ENCODE measurements around the gene RCOR1. TPM values are rescaled to one million over a fixed set of nuclear protein-coding genes. Genes with fewer than 3 reads are reported as not detected.

The RCOR1 gene
- polyA plus RNA-seq, 2 of the 4 experiments (the other 2 are of a cell fraction), result 17.7 to 24.7 TPM

GRCh38 chr14:102630405-102630804 is 38.0 kb downstream of the RCOR1 start:
- no peak for DNase-seq (ENCODE audit: low read depth in 1 of 2, low spot score in 1 of 2)
- WGBS (ENCODE audit: missing lambda C conversion rate), result 85% methylated on average over 5 of the region's 5 CpGs
- ChIA-PET CTCF (interaction anchor here (0.8 to 2.2 kb wide), 3 partner anchors 28 to 40 kb away, joined by 3 to 6 read pairs (median 3); no protein-coding TSS in a partner anchor), POLR2A (no interaction called here)
- Histone ChIP-seq H3K4me2 (no peak overlapping the region), H3K9me3 (no peaks in the 10 kb centered on the region), H3K4me1 (no peaks in the 10 kb centered on the region), H3K27ac (no peak overlapping the region), H3K4me3 (no peak overlapping the region)
- no peak for TF ChIP-seq BHLHE40 (IDR thresholded peaks at IDR 0.05; ENCODE audit: low read depth, low read length)
- no peak for ATAC-seq
- no peak for FAIRE-seq

GRCh38 chr14:102630881-102631280 is 38.4 kb downstream of the RCOR1 start:
- WGBS (ENCODE audit: missing lambda C conversion rate), result 91% methylated on average over 8 of the region's 8 CpGs
- ChIA-PET CTCF (interaction anchor here (0.6 to 2.2 kb wide), 5 partner anchors 11 to 661 kb away, joined by 3 to 6 read pairs (median 3); no protein-coding TSS in a partner anchor), POLR2A (no interaction called here)
- Histone ChIP-seq H3K4me2 (no peak overlapping the region), H3K4me1 (no peaks in the 10 kb centered on the region), H3K27ac (no peak overlapping the region), H3K4me3 (no peak overlapping the region), H3K9me3 (no peaks in the 10 kb centered on the region)
- TF ChIP-seq NPAS2 (CRISPR knock-in tag; IDR thresholded peaks at IDR 0.05; ENCODE audit: borderline replicate concordance) (no peak), JUN (IDR thresholded peaks at IDR 0.05) (no peak), CEBPB (IDR thresholded peaks at IDR 0.05) (no peak), ZC3H11A (IDR thresholded peaks at IDR 0.05) (no peak), PHF8 (IDR thresholded peaks at IDR 0.05; ENCODE audit: borderline replicate concordance, low read depth) (no peak), MAZ (IDR thresholded peaks at IDR 0.05; ENCODE audit: borderline replicate concordance, low read depth, low read length) (no peak), HMGXB4 (CRISPR knock-in tag; IDR thresholded peaks at IDR 0.05; ENCODE audit: borderline replicate concordance) (no peak), CHD4 (IDR thresholded peaks at IDR 0.05; ENCODE audit: borderline replicate concordance) (no peak), ZFP36 (IDR thresholded peaks at IDR 0.05; ENCODE audit: borderline replicate concordance, partially characterized antibody) (no peak), ZSCAN20 (CRISPR knock-in tag; IDR thresholded peaks at IDR 0.05) (no peak), SREBF2 (IDR thresholded peaks at IDR 0.05) (no peak), CHD2 (IDR thresholded peaks at IDR 0.05; ENCODE audit: low read length, partially characterized antibody) (no peak), TP53 (CRISPR knock-in tag; IDR thresholded peaks at IDR 0.05) (no peak), FOXS1 (CRISPR knock-in tag; IDR thresholded peaks at IDR 0.05) (no peak), EHF (CRISPR knock-in tag; IDR thresholded peaks at IDR 0.05) (no peak), RCOR1 (IDR thresholded peaks at IDR 0.05; ENCODE audit: low read depth, low read length) (no peak), HES2 (IDR thresholded peaks at IDR 0.05) (no peak), ZNF302 (CRISPR knock-in tag; IDR thresholded peaks at IDR 0.05) (no peak)
- TF ChIP-seq, protein P1, sequence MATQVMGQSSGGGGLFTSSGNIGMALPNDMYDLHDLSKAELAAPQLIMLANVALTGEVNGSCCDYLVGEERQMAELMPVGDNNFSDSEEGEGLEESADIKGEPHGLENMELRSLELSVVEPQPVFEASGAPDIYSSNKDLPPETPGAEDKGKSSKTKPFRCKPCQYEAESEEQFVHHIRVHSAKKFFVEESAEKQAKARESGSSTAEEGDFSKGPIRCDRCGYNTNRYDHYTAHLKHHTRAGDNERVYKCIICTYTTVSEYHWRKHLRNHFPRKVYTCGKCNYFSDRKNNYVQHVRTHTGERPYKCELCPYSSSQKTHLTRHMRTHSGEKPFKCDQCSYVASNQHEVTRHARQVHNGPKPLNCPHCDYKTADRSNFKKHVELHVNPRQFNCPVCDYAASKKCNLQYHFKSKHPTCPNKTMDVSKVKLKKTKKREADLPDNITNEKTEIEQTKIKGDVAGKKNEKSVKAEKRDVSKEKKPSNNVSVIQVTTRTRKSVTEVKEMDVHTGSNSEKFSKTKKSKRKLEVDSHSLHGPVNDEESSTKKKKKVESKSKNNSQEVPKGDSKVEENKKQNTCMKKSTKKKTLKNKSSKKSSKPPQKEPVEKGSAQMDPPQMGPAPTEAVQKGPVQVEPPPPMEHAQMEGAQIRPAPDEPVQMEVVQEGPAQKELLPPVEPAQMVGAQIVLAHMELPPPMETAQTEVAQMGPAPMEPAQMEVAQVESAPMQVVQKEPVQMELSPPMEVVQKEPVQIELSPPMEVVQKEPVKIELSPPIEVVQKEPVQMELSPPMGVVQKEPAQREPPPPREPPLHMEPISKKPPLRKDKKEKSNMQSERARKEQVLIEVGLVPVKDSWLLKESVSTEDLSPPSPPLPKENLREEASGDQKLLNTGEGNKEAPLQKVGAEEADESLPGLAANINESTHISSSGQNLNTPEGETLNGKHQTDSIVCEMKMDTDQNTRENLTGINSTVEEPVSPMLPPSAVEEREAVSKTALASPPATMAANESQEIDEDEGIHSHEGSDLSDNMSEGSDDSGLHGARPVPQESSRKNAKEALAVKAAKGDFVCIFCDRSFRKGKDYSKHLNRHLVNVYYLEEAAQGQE (IDR thresholded peaks at IDR 0.05), result no peak
- TF ChIP-seq, protein P2, sequence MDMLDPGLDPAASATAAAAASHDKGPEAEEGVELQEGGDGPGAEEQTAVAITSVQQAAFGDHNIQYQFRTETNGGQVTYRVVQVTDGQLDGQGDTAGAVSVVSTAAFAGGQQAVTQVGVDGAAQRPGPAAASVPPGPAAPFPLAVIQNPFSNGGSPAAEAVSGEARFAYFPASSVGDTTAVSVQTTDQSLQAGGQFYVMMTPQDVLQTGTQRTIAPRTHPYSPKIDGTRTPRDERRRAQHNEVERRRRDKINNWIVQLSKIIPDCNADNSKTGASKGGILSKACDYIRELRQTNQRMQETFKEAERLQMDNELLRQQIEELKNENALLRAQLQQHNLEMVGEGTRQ (IDR thresholded peaks at IDR 0.05), result no peak
- ATAC-seq (no peak), FAIRE-seq (no peak), DNase-seq (ENCODE audit: low read depth in 1 of 2, low spot score in 1 of 2) (no peak)

All from A549 (cell line).